GM12892 (cell line): ENCODE results near the gene PCED1B.

Experiments
- POLR2A ChIP-seq: IDR thresholded peaks from 2 replicates; pipeline ENCODE4 v1.6.1; 2011; ENCODE audit warnings: low read depth, low read length, control low read depth
- POLR2AphosphoS5 ChIP-seq: IDR thresholded peaks from 2 replicates; pipeline ENCODE4 v1.6.1; 2011; ENCODE audit warnings: low read depth, low read length, control low read depth
- TAF1 ChIP-seq: IDR thresholded peaks from 2 replicates; pipeline ENCODE4 v1.6.1; 2011; ENCODE audit warnings: low read depth, mild to moderate bottlenecking, control low read depth, low read length, borderline replicate concordance

DNA sequence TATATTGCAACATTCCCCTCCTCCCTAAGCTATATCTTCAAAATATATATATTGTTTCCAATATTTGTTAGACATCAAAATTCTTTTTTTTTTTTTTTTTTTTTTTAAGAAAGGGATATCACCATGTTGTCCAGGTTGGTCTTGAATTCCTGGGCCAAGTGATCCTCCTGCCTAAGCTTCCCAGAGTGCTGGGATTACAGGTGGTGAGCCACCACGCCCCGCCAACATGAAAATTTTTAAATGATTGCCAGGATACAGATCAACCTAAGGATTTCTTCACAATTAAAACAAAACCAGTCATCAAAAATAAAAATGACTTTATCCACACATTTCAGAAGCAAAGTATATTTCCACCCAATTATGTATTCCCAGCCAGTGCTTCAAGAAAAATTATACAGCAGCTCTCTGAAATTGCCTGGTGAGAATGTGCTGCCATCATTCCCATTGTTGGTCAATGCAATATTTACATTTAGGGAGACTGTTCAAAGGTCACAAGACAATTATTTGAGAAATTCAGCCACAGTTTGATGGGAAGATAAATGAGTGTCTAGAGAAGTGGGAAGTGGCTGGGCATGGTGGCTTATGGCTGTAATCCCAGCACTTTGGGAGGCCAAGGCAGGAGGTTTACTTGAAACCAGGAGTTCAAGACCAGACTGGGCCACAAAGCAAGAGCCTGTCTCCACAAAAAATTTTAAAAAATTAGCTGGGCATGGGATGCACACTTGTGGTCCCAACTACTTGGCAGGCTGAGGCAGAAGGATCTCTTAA is 142.0 kb downstream of the PCED1B start:
- TF ChIP-seq POLR2A (no peak), POLR2AphosphoS5 (no peak), TAF1 (no peak)
